Measurements from ENCODE around the gene DPP9. TPM values are rescaled to one million over a fixed set of nuclear protein-coding genes. Genes with fewer than 3 reads are reported as not detected.

DPP9 gene
- total and polyA plus RNA-seq, 2 of the 4 experiments (the other 2 are of a cell fraction): 12.4 to 33.0 TPM

DNA sequence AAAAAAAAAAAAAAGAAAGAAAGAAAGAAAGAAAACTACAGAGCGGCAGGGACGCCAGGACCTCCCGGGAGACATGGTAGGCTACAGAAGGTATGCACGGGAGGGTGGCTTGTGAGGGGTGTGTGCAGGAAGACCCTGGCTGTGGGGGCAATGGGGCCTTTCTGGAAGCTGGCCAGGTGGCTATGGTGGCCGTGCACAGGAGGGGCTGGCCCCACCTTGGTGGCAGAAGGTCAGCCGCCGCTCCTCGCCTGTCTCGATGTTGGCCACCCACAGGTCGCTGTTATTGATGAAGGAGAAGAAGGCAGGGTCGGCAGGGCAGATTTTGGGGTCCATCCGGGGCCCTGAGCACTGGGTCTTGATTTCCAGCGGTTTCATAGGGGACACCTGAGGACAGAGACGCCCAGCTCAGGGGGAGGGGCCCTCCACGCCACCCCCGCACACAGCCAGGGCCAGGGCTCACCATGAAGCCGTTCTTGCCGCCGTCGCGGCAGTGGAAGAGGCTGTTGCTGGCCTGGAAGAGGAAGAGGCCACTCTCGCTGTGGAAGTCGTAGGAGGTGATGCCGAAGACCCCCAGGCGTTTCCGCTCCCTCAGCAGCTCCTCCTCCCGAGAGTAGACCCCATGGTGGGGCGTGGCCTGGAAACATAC is 19.8 kb downstream of the DPP9 start:
- Histone ChIP-seq H3K36me3 (ENCODE audit: control insufficient read depth, insufficient read depth, low read length) (peaks cover 58% of the 10 kb centered on the region), H3K27ac (ENCODE audit: insufficient read depth, low read length) (no peak overlapping the region), H3K56ac (ENCODE audit: extremely low read depth, insufficient read depth, low read length) (no peak overlapping the region), H3K79me1 (ENCODE audit: low read depth in 1 of 2, low read length in 2 of 2) (peaks cover 22 to 34% of the 10 kb centered on the region in 2 experiments), H4K91ac (ENCODE audit: insufficient read depth, low read depth, low read length) (no peak overlapping the region), H3K4me1 (ENCODE audit: control insufficient read depth, insufficient read depth, low read length) (peaks cover 3% of the 10 kb centered on the region), H4K5ac (ENCODE audit: low read depth, low read length) (no peak overlapping the region), H3K4me2 (ENCODE audit: low read depth, low read length) (no peak overlapping the region), H2AK9ac (replicated peaks; ENCODE audit: low read depth, low read length, poor library complexity) (peak overlapping the region; percentile 5), H2BK15ac (ENCODE audit: low read depth, low read length) (no peak overlapping the region), H3K14ac (replicated peaks; ENCODE audit: low read depth, low read length) (no peak overlapping the region), H2BK20ac (ENCODE audit: low read depth, low read length) (no peak overlapping the region), H3K27me3 (ENCODE audit: control insufficient read depth, insufficient read depth, low read length) (no peaks in the 10 kb centered on the region), H2BK120ac (ENCODE audit: low read depth, low read length) (no peak overlapping the region), H4K20me1 (ENCODE audit: insufficient read depth, low read length) (no peaks in the 10 kb centered on the region; the same call in 1 of the 2 replicates), H3K23ac (ENCODE audit: low read depth, low read length) (no peak overlapping the region), H3K9ac (ENCODE audit: low read depth, low read length) (no peak overlapping the region), H3K4ac (ENCODE audit: low read depth, low read length) (no peak overlapping the region), H3K9me3 (ENCODE audit: control insufficient read depth, insufficient read depth, low read length) (no peaks in the 10 kb centered on the region), H2AFZ (replicated peaks; ENCODE audit: low read length, poor library complexity) (no peak overlapping the region), H2AK5ac (ENCODE audit: low read depth, low read length) (no peak overlapping the region), H3K18ac (ENCODE audit: low read depth, low read length) (no peak overlapping the region), H2BK5ac (ENCODE audit: low read depth, low read length, poor library complexity, severe bottlenecking) (no peak overlapping the region), H4K8ac (ENCODE audit: low read depth in 2 of 2, low read length in 2 of 2) (no peak overlapping the region), H3K9me1 (ENCODE audit: insufficient read depth, low read length) (no peaks in the 10 kb centered on the region), H3K4me3 (ENCODE audit: insufficient read depth, low read depth, low read length) (no peak overlapping the region)
- in situ Hi-C loops (cut with MboI; ENCODE audit: low sequenced_read_pairs) (no loop called here), intact Hi-C loops (cut with micrococcal nuclease) (no loop called here), dilution Hi-C loops (cut with HindIII; ENCODE audit: low sequenced_read_pairs, unreplicated experiment) (no loop called here)
- BruUV-seq (replicated peaks): no TSS peak
- TF ChIP-seq MAZ (IDR thresholded peaks at IDR 0.05; ENCODE audit: borderline replicate concordance, low read depth, low read length) (no peak), NFE2L2 (IDR thresholded peaks at IDR 0.05; ENCODE audit: low read depth, low read length) (no peak), MAFK (IDR thresholded peaks at IDR 0.05; ENCODE audit: low read depth, low read length) (no peak), RAD21 (IDR thresholded peaks at IDR 0.05; ENCODE audit: low read length) (no peak), CHD1 (IDR thresholded peaks at IDR 0.05; ENCODE audit: low read depth, low read length) (no peak), MXI1 (IDR thresholded peaks at IDR 0.05; ENCODE audit: borderline replicate concordance, low read depth, low read length) (no peak), RCOR1 (IDR thresholded peaks at IDR 0.05; ENCODE audit: insufficient replicate concordance, low read length) (no peak), ELK1 (IDR thresholded peaks at IDR 0.05; ENCODE audit: borderline replicate concordance, low read depth, low read length) (no peak), SMC3 (IDR thresholded peaks at IDR 0.05; ENCODE audit: low read depth, low read length) (no peak), FOS (IDR thresholded peaks at IDR 0.05; ENCODE audit: low read depth, low read length) (no peak), RFX5 (IDR thresholded peaks at IDR 0.05; ENCODE audit: low read depth, low read length) (no peak), CEBPB (IDR thresholded peaks at IDR 0.05; ENCODE audit: low read depth, low read length) (no peak), BHLHE40 (IDR thresholded peaks at IDR 0.05; ENCODE audit: low read depth, low read length) (no peak), POLR2A (IDR thresholded peaks at IDR 0.05; ENCODE audit: low read depth, low read length) (no peak)
- TF ChIP-seq, protein P1, sequence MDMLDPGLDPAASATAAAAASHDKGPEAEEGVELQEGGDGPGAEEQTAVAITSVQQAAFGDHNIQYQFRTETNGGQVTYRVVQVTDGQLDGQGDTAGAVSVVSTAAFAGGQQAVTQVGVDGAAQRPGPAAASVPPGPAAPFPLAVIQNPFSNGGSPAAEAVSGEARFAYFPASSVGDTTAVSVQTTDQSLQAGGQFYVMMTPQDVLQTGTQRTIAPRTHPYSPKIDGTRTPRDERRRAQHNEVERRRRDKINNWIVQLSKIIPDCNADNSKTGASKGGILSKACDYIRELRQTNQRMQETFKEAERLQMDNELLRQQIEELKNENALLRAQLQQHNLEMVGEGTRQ (IDR thresholded peaks at IDR 0.05; ENCODE audit: low read depth, low read length): no peak
- TF ChIP-seq, protein P2, sequence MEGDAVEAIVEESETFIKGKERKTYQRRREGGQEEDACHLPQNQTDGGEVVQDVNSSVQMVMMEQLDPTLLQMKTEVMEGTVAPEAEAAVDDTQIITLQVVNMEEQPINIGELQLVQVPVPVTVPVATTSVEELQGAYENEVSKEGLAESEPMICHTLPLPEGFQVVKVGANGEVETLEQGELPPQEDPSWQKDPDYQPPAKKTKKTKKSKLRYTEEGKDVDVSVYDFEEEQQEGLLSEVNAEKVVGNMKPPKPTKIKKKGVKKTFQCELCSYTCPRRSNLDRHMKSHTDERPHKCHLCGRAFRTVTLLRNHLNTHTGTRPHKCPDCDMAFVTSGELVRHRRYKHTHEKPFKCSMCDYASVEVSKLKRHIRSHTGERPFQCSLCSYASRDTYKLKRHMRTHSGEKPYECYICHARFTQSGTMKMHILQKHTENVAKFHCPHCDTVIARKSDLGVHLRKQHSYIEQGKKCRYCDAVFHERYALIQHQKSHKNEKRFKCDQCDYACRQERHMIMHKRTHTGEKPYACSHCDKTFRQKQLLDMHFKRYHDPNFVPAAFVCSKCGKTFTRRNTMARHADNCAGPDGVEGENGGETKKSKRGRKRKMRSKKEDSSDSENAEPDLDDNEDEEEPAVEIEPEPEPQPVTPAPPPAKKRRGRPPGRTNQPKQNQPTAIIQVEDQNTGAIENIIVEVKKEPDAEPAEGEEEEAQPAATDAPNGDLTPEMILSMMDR (conservative IDR thresholded peaks at IDR 0.05; ENCODE audit: low read depth, low read length): no peak
- 87% methylated on average over 15 of the region's 28 CpGs; no CpG with 5 or more reads in 1 of the 2 experiments for WGBS, 2 experiments (ENCODE audit: extremely low coverage in 2 of 2, insufficient read length in 1 of 2)
- no peak for DNase-seq
- CTCF ChIA-PET: no interaction called here
- no peak for ATAC-seq (ENCODE audit: low read depth)
- POLR2A ChIA-PET (ENCODE audit: unreplicated experiment): no interaction called here

All from IMR-90 (cell line).